Left hindlimb (tissue), 1 donor: ENCODE data around the gene CFAP97D1.

ENCODE experiments used
- DNase-seq: peaks from one replicate; pipeline ENCODE4 v3.0.0-alpha.2; 2018

The CFAP97D1 gene

GRCh38 chr17:43780135-43780534 is at the start of gene CFAP97D1:
CFAP97D1 (plus strand) TSS chr17:43780435; CDS start chr17:43780463, 28 bp downstream.
- DNase-seq, result no peak

DNA sequence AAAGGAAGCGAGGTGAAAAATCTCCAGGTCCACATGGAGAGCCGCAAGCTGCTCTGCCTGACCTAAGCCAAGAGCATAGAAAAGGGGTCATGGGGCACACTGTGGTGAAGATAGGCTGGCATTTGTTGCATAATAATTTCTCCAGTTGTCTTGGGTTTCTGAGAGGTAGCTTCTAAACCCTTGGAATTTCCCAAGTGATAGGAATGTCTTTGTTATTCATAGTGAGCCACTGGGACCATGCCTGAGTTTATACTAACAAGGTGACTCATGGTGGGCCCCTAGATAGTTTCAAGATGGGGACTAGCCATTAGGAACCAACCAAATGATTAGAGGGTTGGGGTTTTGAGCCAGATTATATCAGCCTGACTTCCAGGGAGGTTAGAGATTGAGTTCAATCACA is 47.3 kb upstream of the CFAP97D1 start:
- no peak for DNase-seq

GRCh38 chr17:43733956-43734355 is 46.3 kb upstream of the CFAP97D1 start:
- DNase-seq, result no peak

- no peak for DNase-seq
Measured at GRCh38 chr17:43734376-43734775, 45.9 kb upstream of the CFAP97D1 start.

- no peak for DNase-seq
Measured at GRCh38 chr17:43736389-43736788, 43.8 kb upstream of the CFAP97D1 start.

GRCh38 chr17:43737722-43738121 is 42.5 kb upstream of the CFAP97D1 start:
- no peak for DNase-seq

DNA sequence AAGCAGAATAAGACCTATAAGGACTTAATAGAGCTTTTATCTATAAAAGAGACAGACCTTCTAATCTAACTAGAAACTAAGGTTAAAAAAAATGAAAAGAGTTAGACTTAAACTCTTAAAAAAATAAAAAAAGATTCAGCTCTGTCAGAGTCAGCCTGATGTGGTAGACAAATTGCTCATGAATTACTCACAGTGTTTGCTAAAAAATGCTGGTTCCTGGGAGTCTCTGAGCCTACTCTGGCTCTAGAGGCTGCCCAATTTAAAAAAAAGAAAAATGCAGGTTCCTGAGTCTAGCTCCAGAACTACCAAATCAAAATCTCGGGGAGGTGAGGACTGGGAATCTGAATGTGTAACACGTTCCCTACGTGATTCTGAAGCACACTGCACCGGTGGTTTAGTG is 39.7 kb upstream of the CFAP97D1 start:
- DNase-seq, result no peak

- DNase-seq, result no peak
Measured at GRCh38 chr17:43741636-43742035, 38.6 kb upstream of the CFAP97D1 start.

GRCh38 chr17:43745541-43745940 is 34.7 kb upstream of the CFAP97D1 start:
- DNase-seq, result no peak

- no peak for DNase-seq
Measured at GRCh38 chr17:43750153-43750552, 30.1 kb upstream of the CFAP97D1 start.

GRCh38 chr17:43753493-43754129 is 26.6 kb upstream of the CFAP97D1 start:
- no peak for DNase-seq

DNA sequence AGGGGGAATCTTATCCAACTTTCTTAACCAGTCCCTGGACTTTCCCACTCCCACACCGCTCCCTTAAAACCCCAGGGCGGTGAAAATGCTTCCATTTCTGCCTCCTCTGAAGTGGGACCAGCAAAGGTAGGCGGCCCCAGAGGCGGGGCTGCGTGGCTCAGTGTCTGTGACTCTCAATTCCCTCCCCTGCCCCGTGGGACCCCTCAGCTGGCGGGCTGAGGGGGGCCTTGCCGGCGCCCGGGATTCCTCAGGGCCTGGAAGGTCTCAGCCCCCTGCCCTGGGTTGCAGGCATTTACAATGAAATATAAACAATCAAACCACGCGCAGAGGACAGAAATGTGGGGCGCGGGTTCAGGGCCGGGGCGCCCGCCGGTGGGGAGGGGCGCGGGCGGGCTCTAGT is 25.3 kb upstream of the CFAP97D1 start:
- no peak for DNase-seq

DNA sequence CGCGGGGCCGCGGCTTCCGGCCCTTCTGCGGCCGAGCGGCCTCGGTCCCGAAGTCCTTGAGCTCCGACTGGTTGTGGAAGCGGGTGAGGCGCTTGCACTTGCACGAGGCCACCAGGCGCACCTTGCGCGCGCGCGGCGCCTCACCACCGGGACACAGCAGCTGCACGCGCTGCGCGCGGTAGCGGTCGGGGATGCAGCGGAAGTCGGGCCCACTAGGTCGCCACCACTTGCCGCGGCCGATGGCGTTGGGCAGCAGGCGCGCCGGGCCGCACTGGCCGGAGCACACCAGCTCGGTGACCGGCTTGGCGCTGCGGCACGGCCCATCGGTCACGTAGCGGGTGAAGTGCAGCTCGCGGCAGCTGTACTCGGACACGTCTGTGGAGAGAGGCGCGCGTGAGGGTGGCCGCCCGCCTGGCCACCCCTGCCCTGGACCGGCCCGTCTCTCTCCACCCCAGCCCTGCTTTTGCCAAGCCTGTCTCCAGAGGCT is 24.8 kb upstream of the CFAP97D1 start:
- peak; percentile 63 for DNase-seq

DNA sequence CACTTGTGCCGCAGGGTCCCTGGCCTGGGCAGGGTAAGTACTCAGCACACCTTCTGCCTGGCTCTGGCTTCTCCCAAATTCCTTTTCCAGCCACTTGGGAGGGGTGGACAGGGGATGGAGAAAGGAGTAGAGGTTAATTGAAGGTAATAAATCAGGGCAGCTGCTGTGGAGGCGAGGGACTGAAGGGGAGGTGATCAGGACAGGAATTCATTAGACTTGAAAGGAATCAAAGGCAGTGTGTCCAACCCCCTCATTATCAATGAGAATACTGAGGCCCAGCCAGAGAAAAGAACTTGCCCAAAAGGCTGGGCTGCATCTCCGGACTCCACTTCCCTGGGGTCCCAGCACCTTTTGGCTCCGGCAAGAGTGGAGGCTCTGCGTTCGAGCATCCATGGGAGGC is 24.0 kb upstream of the CFAP97D1 start:
- no peak for DNase-seq

DNA sequence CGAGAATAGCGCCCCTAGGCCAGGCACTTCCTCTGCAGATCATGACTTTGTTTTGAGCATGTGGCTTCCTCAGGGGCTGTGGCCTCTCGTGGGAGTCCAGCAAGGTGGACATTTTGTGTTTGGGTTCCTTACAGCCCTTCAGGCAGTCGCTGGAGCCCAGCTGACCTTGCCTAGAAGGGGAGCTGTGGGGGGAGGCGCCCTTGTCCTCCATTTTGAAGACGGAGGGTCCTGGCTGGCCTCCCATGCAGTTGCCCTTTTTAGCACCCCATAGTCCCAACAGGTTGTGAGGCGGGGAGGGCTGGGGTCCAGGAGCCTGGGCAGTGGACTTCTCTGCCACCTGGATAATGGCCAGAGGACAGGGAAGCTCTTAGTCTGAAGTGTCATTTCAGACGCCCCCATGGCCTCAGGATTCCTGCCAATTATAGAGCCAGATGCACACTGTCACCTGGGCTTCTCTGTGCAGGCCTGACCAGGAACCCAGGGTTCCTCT is 23.0 kb upstream of the CFAP97D1 start:
- peak; percentile 3 for DNase-seq

- no peak for DNase-seq
Measured at GRCh38 chr17:43758086-43758485, 22.1 kb upstream of the CFAP97D1 start.

- no peak for DNase-seq
Measured at GRCh38 chr17:43758497-43759174, 21.6 kb upstream of the CFAP97D1 start, which contains the start of gene SOST. SOST (minus strand) TSS chr17:43758791; CDS start chr17:43758741, 50 bp downstream.

DNA sequence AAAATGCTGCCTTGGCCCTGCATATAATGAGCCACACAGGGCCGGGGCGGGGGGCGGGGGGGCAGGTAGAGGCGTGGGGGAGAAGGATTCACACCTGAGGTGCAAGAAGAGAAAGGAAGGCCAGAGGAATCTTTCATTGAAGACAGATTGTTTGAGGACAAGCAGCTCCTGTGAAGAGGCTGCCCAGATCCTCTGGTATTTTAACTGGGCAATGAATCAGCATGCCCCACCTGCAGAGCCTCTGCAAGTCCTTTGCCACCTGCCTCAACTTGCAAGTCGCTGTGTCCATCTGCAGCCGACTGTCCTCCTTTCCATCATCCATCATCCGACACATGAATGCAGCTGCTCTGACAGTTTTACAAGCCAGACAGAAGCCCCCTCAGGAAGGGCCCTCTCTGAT is 20.4 kb upstream of the CFAP97D1 start:
- DNase-seq, result no peak

- peak; percentile 92 for DNase-seq
Measured at GRCh38 chr17:43760254-43760852, 19.9 kb upstream of the CFAP97D1 start.

DNA sequence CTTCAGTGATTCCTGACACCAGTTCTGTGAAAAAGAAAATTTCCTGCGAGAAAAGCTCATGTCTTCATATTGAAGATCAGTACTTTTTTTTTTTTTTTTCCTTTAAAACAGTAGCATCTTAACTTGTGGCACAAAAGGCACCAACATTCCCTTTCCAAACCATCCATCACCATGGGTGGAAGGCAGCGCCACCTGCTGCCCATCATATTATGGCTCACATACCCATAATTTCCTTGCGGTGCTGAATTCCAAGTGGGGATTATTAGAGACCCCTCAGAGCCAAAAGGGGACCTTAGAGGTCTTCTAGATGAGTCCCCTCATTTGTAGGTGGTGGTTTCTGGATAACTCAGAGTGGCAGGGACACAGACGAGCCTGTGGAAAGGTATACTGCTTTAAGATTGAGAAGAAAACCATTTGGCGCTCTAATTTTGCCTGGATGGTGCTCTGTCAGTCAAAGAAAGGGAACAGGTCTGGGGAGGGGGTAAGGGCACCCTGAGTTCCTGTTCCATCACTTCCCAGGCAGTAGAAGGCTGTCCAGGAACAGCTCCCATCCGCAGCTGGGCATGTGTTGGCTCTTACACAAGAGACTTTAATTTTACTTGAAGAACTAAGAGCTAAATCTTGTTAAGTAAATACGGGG is 13.7 kb upstream of the CFAP97D1 start:
- no peak for DNase-seq

DNA sequence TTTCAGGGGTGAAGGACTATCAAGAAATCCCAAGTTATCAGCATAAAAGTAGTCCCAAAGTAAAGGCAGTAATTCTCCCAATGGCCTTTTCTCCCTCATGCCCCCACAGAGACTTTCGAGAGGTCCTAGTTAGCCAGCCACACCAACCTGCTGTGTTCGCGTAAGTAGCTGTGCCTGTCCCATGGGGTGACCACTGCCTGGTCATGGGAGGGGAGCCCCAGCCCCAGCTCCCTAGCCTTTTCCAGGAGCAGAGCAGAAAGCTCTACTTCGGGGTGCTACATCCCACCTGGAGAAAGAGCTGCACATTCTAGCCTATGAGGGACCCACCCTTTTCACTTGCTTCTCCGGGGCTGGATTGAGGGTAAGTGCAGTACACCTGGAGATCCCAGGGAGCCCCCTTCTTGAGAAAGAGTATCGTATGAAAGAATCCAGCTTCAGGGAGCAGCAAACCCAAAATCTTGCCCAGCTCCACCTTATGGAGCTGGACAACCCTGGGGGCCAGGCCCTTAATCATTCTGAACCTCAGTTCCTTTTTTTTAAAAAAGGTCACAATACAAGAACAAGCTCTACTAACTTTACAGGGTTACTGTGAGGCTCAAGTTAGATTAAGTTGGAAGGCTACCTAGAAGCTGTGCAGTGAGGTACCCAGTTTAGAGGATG is 13.1 kb upstream of the CFAP97D1 start:
- no peak for DNase-seq

- DNase-seq, result no peak
Measured at GRCh38 chr17:43767713-43768059, 12.5 kb upstream of the CFAP97D1 start.

GRCh38 chr17:43768382-43768781 is 11.9 kb upstream of the CFAP97D1 start:
- DNase-seq, result no peak
